ENCODE measurements around the gene CHRNE.
"Not testable (repeated sequence)": the region's sequence is repeated elsewhere in the genome, so short reads cannot be mapped to it uniquely, and the experiment has no call there.

Gene CHRNE

DNA sequence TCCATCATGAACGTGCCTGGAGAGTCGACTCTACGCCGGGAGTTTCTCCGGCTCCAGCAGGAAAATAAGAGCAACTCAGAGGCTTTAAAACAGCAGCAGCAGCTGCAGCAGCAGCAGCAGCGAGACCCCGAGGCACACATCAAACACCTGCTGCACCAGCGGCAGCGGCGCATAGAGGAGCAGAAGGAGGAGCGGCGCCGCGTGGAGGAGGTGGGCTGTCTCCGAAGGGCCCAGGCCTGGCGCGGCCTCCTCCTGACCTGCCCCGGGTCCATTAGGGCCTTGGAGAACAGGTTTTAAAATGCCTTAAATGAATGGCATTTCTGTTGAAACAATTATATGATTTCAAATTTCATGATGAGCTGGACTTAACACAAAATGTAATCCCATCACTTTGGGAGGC, 15.3 kb downstream of the CHRNE start:
- no peak for DNase-seq (ENCODE audit: low spot score)

DNA sequence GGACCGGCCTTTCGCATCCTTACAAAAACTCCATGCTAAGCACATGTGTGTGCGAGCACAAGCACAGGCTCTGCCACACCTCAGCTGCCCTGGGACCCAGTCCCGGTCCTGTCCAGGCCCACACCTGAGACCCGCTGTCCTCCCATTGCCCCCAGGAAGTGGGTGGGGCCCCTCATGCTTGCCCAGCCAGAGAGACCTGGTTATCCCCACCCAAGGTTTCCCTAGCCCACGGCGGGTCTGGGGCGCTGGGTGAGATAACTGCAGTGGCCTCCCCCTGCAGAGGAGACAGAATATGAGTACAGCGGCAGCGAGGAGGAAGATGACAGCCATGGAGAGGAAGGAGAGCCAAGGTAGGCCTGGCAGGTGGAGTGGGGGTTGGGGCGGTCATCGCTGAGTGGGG, 16.1 kb downstream of the CHRNE start:
- DNase-seq (ENCODE audit: low spot score), result no peak

DNA sequence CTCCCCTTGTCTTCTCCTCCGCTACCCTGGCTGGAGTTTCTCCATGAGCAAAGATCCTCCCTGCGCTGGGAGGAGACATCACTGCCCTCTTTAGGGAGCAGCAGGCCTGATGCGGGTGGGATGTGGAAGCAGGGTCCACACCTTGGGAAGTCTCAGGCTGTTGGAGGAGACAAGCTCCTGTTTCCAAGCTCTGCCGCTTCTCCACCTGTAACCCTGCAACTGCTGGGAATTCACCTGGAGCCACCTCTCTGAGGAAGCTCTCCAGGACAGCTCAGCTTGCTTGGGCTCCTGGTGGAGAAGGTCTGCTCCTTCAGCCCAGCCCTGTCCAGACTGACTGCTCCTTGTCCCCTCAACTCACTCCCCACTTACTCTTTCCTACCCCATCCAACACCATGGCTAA, 18.4 kb downstream of the CHRNE start:
- no peak for DNase-seq (ENCODE audit: low spot score)

DNA sequence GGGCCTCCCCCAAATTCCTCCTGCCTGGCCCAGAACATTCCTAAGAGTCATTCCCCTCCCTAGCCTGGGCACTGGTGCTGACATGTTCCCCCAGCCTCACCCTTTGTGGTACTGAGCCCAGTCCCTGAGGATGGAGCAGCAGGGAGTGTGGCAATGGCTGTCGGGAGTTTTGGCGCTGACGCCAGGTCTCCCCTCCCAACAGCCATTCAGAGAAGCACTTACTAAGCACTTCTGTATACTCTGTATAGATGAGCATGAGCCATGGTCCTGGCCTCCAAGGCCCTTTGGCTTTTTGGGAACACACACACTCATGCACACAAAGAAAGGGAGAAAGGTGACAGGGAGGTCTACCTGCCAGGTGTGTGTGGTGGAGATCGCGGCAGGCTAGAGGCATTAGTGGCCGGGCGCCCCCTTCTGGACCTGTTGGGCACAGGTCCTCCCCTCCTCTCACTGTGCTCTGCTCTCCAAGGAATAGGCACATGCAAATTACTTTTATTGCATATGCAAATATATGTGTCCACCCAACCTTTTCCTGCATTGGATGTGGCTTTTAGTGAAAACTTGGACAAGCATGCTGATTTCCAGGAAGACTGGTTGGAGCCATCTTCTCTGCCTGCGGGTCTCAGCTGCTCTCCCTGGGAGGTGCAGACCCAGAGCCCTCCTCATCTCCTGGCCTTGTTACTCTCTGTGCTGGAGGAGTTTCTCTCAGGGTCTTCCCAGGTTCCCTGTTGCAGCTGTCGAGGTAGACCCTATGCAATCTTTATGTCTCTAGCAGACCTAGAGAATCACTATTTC, 20.9 kb downstream of the CHRNE start:
- peak; percentile 66 for DNase-seq (ENCODE audit: low spot score)

DNA sequence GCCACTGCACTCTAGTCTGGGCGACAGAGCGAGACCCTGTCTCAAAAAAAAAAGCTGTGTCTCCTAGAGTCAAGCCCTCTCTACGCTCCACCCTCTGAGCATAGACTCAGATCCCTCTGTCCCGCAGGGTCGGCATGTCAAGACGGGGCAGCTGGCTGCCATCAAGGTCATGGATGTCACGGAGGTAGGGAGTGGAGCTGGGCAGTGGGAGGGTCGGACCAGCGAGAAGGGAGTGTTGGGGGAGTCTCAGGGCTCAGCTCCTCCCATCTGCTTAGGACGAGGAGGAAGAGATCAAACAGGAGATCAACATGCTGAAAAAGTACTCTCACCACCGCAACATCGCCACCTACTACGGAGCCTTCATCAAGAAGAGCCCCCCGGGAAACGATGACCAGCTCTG, 22.0 kb downstream of the CHRNE start:
- no peak for DNase-seq (ENCODE audit: low spot score)

DNA sequence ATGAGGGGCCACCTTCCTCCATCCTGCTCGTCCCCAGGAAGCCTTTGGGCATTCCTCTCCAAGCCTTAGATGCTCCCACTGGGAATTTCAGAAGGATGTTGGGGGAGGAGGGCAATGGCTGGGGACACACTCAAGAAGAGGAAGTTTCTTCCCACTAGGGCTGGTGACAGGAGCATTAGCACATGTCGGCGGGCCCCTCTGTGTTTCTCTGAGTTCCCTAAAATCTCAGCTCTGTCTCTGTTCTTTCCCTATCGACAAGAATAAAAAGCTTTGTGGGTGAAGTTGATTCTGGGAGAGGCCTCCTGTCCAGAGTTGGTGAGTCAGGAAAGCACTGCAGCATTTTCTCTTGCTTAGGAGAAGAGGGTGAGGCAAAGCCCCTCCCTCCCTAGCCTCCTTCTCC, 23.3 kb downstream of the CHRNE start:
- DNase-seq (ENCODE audit: low spot score), result no peak

DNA sequence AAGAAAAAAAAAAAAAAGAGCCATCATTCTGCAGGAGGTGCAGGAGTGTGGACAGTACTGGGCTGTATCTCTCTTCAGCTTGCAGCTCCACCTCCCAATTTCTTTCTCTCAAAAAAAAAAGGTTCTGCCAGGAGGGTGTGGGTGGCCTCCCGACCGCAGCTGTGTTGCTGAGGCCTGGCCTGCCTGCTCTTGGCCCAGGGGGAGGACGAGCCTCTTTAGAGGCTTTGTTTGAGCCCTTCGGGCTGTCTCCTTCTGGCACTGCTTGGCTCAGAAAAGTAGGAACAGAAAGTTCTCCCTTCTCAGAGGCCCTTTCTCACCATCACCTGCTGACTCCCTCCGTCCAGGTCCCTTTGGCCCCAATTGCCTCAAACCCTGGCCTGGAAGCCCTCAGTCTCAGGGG, 25.8 kb downstream of the CHRNE start:
- no peak for DNase-seq (ENCODE audit: low spot score)

DNA sequence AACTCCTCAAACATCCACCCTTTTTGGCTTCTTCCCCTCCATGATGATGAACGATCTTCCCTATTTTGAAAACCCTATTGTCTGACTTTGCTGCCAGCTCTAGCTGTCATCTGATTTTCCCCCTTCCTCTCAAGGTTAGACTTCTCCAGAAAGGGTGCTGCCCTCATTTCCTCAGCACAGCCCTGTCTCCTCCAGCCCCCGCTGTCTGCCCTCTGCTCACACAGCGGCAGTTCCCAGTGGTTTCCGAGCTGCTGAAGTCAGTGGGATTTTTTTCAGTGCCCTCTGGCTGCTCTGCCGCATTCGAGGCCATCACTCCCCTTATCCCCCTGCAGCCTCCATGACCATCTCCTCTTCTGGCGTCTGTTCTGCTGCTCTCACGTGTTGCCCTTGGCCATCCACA, 30.1 kb downstream of the CHRNE start:
- no peak for DNase-seq (ENCODE audit: low spot score)

DNA sequence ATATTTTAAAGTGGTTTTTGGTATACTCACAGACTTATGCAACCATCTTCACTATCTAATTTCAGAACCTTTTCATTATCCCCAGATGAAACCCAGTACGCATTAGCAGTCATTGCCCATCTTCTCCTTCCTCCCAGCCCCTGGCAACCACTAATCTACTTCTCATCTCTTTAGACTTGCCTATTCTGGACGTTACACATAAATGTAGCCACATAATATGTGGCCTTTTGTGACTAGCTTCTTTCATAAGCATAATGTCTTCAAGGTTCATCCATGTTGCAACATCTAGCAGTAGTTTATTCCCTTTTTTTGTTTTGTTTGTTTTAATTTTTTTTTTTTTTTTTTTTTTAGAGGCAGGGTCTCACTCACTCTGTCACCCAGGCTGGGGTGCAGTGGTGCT, 32.0 kb downstream of the CHRNE start:
- DNase-seq (ENCODE audit: low spot score), result no peak

DNA sequence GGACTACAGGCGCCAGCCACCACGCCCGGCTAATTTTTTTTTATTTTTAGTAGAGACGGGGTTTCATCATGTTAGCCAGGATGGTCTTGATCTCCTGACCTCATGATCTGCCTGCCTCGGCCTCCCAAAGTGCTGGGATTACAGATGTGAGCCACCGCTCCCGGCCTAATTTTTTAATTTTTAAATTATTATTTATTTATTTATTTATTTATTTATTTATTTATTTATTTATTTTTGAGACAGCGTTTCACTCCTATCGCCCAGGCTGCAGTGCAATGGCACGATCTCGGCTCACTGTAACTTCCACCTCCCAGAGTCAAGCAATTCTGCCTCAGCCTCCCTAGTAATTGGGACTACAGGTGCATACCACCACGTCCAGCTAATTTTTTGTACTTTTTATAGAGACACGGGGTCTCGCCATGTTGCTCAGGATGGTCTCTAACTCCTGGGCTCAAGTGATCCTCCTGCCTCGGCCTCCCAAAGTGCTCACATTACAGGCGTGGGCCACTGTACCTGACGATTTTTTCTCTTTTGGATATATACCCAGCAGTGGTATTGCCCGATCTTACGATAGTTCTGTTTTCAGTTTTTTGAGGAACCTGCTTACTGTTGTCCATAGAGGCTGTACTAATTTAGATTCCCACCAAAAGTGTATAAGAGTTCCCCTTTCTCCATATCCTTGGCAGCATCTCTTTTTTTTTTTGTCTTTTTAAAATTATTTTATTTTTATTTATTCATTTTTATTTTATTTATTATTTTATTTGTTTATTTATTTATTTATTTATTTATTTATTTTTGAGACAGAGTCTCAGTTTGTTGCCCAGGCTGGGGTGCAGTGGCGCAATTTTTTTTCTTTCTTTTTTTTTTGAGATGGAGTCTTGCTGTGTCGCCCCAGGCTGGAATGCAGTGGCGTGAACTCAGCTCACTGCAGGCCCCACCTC, 33.6 kb downstream of the CHRNE start:
- not testable (repeated sequence) for DNase-seq (ENCODE audit: low spot score)

DNA sequence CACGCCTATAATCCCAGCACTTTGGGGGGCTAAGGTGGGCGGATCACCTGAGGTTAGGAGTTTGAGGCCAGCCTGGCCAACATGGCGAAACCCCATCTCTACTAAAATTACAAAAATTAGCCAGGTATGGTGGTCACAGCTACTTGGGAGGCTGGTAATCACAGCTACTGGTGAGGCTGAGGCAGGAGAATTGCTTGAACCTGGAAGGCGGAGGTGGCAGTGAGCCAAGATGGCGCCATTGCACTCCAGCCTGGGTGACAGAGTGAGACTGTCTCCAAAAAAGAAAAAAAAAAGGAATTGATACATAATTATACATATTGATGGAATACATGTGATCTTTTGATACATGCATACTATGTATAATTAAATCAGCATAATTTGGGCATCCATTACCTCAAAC, 35.4 kb downstream of the CHRNE start:
- not testable (repeated sequence) for DNase-seq (ENCODE audit: low spot score)

DNA sequence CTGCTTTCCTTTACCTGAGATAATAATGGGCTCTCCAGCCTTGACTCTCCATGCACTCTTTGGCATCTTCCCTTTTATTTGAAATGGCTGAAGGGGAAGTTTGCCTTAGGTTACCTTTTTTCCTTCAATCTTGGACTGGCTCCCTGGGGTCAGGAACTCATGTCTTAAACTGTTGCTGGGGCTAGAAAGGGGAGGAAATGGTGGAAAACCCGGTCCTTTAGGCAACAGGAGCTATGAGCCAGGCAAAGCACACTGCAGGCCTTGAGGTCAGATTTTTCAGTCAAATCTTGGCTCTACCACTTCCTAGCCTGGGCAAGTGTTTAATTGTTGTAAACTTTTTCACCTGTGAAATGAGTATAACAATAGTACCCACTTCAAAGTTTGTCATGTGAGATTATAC, 39.6 kb downstream of the CHRNE start:
- no peak for DNase-seq (ENCODE audit: low spot score)

DNA sequence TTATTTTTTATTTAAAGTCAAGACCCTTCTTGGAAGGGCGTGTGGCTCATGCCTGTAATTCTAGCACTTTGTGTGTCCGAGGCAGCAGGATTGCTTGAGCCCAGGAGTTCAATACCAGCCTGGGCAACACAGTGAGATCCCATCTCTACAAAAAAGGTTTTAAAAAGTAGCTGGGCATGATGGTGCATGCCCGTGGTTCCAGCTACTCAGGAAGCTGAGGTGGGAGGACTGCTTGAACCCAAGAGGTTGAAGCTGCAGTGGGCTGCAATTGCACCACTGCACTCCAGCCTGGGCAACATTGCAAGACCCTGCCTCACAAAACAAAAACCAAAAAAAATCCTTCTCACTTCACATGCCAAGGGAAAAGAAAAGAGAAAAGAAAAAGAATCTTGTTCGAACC, 40.2 kb downstream of the CHRNE start:
- DNase-seq (ENCODE audit: low spot score), result no peak

DNA sequence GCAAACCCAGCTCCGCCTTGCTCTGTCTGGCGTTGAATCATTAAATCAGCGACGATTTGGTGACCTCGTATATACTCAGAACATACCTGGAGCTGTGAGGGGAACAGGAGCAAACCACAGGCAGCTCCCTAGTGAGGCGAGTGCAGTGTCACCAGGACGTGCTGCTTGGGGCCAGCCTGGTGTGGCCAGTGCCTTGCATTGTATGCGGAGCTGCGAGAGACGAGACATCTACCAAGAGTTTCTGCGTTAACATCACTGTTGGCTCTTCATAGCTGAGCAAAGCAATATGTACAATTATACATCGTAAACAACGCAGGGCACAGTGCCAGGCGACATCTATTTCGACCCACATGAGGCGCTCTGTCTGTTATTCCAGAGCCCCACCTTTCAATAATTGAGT, 41.8 kb downstream of the CHRNE start:
- no peak for DNase-seq (ENCODE audit: low spot score)

DNA sequence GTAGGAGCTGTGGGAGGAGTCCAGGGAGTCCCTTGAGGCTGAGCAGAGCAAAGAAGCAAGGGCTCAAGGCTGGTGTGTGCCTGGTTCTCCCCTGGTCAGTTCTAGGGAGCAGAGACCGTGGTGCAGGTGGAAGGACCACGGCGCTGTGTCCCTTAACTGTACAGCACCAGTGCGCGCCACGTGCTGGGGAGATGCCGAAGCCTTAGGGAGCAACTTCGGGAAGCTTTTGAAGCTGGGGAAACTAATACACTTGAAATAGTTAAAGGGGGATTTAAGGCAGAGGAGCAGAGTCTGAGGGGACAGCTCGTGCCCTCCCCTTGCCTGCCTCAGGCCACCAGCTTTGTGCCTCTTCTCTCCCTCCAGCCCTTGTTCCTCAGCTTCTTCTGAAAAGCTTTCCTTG, 42.2 kb downstream of the CHRNE start:
- DNase-seq (ENCODE audit: low spot score), result no peak

DNA sequence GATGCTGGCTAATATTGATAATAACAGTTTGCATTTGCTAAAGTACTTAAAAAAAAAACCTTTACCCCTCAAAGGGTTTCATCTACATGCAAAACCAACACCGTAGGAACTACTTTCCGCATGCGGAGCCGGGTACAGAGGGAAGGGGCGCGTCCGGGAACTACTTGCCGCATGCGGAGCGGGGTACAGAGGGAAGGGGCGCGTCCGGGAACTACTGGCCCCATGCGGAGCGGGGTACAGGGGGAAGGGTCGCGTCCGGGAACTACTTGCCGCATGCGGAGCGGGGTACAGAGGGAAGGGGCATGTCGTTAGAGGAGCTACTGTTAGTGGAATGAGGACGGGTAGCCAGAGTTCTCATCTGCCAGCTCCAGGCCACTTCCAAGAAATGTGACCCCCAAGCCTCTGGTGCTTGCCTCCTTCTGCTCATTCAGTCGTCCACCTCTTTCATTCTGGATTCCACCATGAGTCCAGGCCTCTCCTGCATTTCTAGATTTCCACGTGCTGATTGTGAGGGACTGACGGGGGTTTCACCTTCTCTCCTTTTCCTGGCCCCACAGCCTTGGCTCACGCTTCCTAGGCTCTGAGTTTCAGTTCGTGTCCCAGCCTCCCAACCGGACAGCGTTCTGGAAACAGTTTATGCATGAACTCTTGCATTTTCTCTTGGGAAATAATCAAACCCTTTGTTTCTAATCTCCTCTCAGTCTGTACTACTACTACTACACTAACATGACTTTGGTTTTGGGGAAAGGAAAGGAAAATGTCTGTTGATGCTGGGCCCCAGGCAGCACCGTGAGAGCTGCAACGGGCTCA, 42.9 kb downstream of the CHRNE start:
- DNase-seq (ENCODE audit: low spot score), result no peak

DNA sequence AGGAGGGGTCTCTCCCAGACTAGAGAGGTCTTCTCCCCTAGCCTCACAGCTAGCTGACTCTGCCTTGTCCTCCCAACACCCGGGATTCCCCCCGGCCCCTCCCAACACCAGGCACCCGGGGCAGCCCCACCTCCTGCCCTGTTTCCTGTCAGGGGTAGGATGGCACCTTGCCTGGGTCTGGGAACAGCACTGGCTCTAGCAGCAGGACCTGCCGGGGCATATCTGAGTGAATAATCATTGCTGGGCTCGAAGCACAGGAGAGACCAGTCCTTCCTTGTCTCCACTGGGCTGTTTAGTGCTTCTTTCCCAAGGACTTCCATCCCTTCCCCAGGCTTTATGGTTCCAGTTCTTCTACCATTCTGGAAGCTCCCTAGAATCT, 44.0 kb downstream of the CHRNE start:
- no peak for DNase-seq (ENCODE audit: low spot score)

DNA sequence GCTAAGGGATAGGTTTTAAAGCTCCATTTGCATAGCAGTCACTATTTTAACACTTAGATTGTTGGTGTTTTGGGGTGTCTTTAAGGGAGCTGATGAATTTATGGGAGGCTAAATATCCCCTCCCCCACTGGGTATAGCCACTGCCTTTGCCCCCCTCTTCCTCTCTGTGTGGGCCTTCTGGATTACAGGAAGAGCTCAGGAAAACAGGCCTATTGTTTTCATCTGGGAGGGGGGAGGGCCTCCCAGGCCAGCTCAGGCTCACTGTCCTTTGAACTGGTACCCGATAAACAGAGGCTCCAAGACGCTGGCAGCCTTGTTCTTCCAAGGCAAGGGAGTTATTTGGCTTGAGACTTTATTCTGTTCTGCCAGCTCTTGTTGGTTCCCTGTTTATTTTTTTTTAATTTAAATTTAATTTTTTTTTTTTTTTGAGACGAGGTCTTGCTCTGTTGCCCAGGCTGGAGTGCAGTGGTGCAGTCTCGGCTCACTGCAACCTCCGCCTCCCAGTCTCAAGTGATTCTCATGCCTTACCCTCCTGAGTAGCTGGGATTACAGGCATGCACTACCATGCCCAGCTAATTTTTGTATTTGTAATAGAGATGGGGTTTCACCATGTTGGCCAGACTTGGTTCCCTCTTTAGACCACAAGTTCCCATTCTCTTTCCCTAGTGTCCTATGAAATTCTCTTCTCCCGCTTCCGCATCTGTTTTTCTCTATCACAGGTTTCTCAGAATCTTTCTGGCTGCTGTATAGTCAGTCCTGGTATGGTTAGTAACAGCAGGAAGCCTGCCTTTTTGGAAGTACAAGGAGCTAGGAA, 44.6 kb downstream of the CHRNE start:
- no peak for DNase-seq (ENCODE audit: low spot score)

DNA sequence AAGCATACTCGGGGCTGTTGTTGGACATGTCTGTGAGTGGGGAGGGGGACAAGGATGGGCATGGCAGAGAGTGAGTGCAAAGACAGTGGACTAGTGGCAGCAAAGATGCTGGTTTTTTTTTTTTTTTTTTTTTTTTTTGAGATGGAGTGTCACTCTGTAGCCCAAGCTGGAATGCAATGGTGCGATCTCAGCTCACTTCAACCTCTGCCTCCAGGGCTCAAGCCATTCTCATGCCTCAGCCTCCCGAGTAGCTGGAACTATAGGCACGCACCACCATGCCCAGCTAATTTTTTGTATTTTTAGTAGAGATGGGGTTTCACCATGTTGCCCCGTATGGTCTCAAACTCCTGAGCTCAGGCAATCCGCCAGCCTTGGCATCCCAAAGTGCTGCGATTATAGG, 45.6 kb downstream of the CHRNE start:
- DNase-seq (ENCODE audit: low spot score), result not testable (repeated sequence)

DNA sequence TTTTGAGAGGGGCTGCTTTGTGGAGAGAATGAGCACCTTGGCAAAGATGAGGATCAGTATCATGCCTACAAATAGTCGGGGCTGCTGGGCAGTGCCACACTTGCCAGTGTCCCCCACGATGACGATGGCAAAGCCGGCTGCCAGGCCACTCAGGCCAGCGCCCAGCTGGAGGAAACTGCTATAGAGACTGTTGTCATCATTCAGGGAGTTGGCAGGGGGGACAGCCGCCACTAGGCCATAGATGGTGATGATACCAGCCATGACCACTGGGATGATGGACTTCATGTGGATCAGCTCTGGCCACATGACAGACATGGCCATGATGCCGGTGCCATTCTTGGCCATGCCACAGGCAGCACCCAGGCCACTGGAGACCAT, 46.0 kb downstream of the CHRNE start:
- no peak for DNase-seq (ENCODE audit: low spot score)

DNA sequence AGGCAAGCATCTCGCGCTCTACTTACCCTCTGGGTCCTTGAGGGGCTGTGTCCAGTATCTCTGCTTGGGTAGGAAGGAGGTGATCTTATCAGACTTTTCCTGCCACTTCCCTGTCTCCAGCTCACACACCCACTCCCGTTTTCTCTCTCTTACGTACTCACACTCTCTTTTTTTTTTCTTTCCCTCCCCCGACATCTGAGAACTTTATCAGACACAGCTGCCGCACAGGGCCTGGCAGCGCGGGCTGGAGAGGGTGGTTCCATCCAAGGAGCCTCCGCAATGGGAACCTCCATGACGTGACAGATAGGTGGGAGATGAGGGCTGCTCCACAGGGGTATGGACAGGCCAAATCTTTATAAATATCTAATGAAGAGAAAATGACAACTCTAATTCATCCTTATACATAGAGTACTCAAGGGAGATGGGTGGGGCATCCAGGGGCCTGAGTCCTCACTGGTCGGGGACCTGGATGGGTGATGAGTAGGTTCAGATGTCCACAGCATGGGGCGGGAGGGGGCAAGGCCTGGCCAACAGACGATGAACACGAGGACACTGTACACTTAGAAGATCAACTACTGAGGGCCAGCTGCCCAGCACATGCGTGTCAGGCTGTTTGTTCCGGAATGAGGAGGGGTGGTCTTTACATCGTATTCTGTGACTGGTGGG, 46.5 kb downstream of the CHRNE start:
- no peak for DNase-seq (ENCODE audit: low spot score)
